ENCODE measurements around the gene KLHL42.

The KLHL42 gene

GRCh38 chr12:27840229-27840999 is 60.4 kb downstream of the KLHL42 start:
- no peaks in the 10 kb centered on the region for H3K4me1 ChIP-seq
- H3K27ac ChIP-seq = no peak overlapping the region
- H3K79me2 ChIP-seq = no peaks in the 10 kb centered on the region
- no peak overlapping the region for H3K4me3 ChIP-seq (ENCODE audit: low read depth, low read length)
- no peak overlapping the region for H3K4me2 ChIP-seq (ENCODE audit: low read length)
- TF ChIP-seq CTCF (IDR thresholded peaks at IDR 0.05) = no peak
- H3K27me3 ChIP-seq (ENCODE audit: control insufficient read depth, insufficient read depth, low read length) = no peaks in the 10 kb centered on the region
- H3K9ac ChIP-seq = no peak overlapping the region
- H3K36me3 ChIP-seq (ENCODE audit: control insufficient read depth, insufficient read depth, low read length) = no peaks in the 10 kb centered on the region
- H2AFZ ChIP-seq = no peak overlapping the region
- H3K9me3 ChIP-seq (ENCODE audit: control insufficient read depth, low read length) = no peaks in the 10 kb centered on the region

GRCh38 chr12:27841392-27841882 is 61.4 kb downstream of the KLHL42 start:
- H3K27ac ChIP-seq = no peak overlapping the region
- H3K4me2 ChIP-seq (ENCODE audit: low read length) = no peak overlapping the region
- H3K4me1 ChIP-seq = no peaks in the 10 kb centered on the region
- H3K36me3 ChIP-seq (ENCODE audit: control insufficient read depth, insufficient read depth, low read length) = no peaks in the 10 kb centered on the region
- no peak for TF ChIP-seq CTCF (IDR thresholded peaks at IDR 0.05)
- H3K9ac ChIP-seq = no peak overlapping the region
- H3K4me3 ChIP-seq (ENCODE audit: low read depth, low read length) = no peak overlapping the region
- H3K9me3 ChIP-seq (ENCODE audit: control insufficient read depth, low read length) = no peaks in the 10 kb centered on the region
- H2AFZ ChIP-seq = no peak overlapping the region
- no peaks in the 10 kb centered on the region for H3K79me2 ChIP-seq
- no peaks in the 10 kb centered on the region for H3K27me3 ChIP-seq (ENCODE audit: control insufficient read depth, insufficient read depth, low read length)

- no peak overlapping the region for H3K27ac ChIP-seq
- no peak overlapping the region for H3K4me3 ChIP-seq (ENCODE audit: low read depth, low read length)
Observed at GRCh38 chr12:27843714-27844245, 63.7 kb downstream of the KLHL42 start.

GRCh38 chr12:27844366-27845090 is 64.5 kb downstream of the KLHL42 start:
- Histone ChIP-seq H3K27me3 (ENCODE audit: control insufficient read depth, insufficient read depth, low read length) (no peaks in the 10 kb centered on the region), H3K9me3 (ENCODE audit: control insufficient read depth, low read length) (no peaks in the 10 kb centered on the region), H3K4me3 (ENCODE audit: low read depth, low read length) (no peak overlapping the region), H3K9ac (no peak overlapping the region), H3K36me3 (ENCODE audit: control insufficient read depth, insufficient read depth, low read length) (no peaks in the 10 kb centered on the region), H2AFZ (no peak overlapping the region), H3K4me1 (no peaks in the 10 kb centered on the region), H3K27ac (no peak overlapping the region), H3K79me2 (no peaks in the 10 kb centered on the region), H3K4me2 (ENCODE audit: low read length) (no peak overlapping the region)
- TF ChIP-seq CTCF (IDR thresholded peaks at IDR 0.05) = no peak

More at GRCh38 chr12:27843714-27844245, 63.7 kb downstream of the KLHL42 start:
- Histone ChIP-seq H3K36me3 (ENCODE audit: control insufficient read depth, insufficient read depth, low read length) (no peaks in the 10 kb centered on the region), H3K4me1 (no peaks in the 10 kb centered on the region), H3K79me2 (no peaks in the 10 kb centered on the region), H3K9ac (no peak overlapping the region), H3K4me2 (ENCODE audit: low read length) (no peak overlapping the region), H3K9me3 (ENCODE audit: control insufficient read depth, low read length) (no peaks in the 10 kb centered on the region), H2AFZ (no peak overlapping the region), H3K27me3 (ENCODE audit: control insufficient read depth, insufficient read depth, low read length) (no peaks in the 10 kb centered on the region)
- no peak for TF ChIP-seq CTCF (IDR thresholded peaks at IDR 0.05)

Data from parathyroid adenoma (tissue), 2 donors.